Ramos (cell line): Measurements from ENCODE around the gene MGAM2.

Experiments used
- in situ Hi-C: fragments of 300-500 bp; cut with MboI; formaldehyde crosslinking; loops from one replicate; pipeline ENCODE4 v1.14.3; 2022; ENCODE audit warnings: low sequenced_read_pairs; ENCODE audit not compliant: unreplicated experiment

The MGAM2 gene

DNA sequence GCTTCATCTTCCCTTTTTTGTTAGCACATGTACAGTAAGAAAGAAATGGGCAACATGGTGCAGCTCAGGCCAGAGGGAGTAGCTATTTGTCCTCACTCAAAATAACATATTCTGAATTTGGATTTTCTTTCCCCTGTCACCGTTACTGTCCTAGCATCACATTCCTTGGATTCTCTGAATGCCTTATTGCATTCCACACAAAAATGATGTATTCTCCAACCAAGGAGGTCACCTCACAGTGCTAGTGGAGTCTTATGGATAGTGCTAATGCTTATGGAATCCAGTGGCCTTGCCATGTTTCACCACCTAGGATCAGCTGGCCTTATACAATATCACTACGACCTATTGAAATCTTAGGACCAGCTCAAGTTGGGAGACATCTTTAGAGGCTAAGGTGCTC is 139.2 kb downstream of the MGAM2 start:
- in situ Hi-C loops, result no loop called here

DNA sequence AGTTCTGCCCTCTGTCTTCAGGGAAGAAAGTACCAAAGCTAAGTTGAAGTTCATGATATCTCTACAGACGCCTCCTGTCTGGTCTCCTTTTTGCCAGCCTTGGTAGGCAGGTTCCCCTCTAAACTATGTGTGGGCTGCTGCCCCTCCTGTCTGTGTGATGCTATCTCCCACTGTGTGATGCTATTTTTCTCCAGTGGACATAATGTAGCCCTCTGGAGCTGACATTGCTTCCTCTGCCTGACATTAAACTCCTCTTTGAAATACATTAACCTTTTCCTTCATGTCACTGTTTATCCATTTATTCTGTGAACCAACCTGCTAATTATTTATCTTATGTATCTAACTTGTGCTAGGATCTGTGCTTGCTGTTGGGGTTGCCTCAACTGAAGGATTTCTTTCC is 146.4 kb downstream of the MGAM2 start, which contains the start of gene PRSS58:
PRSS58 (minus strand) TSS at position 101 of the 400 bp plus-strand sequence. CDS start 351 bp downstream, outside the sequence.
- in situ Hi-C loops, result no loop called here

DNA sequence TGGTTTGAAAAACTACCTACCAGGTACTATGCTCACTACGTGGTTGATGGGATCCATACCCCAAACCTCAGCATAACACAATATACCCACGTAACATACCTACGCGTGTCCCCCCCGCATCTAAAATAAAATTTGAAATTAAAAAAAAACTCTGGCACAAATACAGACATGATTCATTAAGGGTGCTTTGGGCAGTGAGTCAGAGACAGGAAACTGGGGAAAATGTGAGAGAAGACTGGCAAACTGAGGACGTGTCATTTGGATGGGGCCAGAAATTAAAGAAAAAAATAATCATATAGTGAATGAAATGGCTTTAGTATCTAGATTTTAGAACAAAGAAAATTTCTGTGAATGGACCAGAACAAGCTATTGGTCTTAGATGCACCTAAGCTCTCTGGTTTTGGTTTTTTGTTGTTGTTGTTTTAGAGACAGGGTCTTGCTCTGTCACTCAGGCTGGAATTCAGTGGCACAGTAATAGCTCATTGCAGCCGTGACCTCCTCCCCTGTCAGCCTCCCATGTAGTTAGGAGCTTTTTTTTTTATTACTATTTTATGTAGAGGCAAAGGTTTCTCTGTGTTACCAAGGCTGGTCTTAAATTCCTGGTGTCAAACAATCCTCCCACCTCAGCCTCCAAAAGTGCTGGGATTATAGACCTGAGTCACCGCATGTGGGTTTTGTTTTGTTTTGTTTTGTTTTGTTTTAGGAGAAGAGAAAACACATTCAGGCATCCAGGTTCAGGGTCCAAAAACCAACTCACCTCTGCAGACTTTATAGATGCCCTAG is 152.3 kb downstream of the MGAM2 start:
- in situ Hi-C loops, result no loop called here
